Measurements from ENCODE around the gene DUSP28. TPM values are rescaled to one million over a fixed set of nuclear protein-coding genes. Genes with fewer than 3 reads are reported as not detected.

Gene DUSP28
- total and polyA plus RNA-seq, 10 of the 15 experiments (the other 5 are each of a cell fraction or from before 2014, with no cell fraction given), result 2.5 to 12.5 (median 6.4) TPM

- H3K36me3 ChIP-seq (ENCODE audit: control insufficient read depth in 2 of 2, insufficient read depth in 2 of 2, low read length in 1 of 2), result peaks cover 0 to 5% of the 10 kb centered on the region in 2 experiments; a peak in 2 of 4 replicates
- FAIRE-seq, result no peak
- no peaks in the 10 kb centered on the region for H4K20me1 ChIP-seq (ENCODE audit: control insufficient read depth, insufficient read depth)
- no peak overlapping the region for H3K9ac ChIP-seq (ENCODE audit: control insufficient read depth, insufficient read depth, low read length)
- no peak for DNase-seq (ENCODE audit: low read depth, low spot score)
- ChIA-PET CTCF (no interaction called here), RAD21 (ENCODE audit: unreplicated experiment) (no interaction called here), POLR2A (no interaction called here), SMC1A (ENCODE audit: uncharacterized antibody, unreplicated experiment) (no interaction called here)
- ATAC-seq, result no peak
- H3K27ac ChIP-seq (ENCODE audit: control insufficient read depth, insufficient read depth), result no peak overlapping the region
- no peak overlapping the region for H3K4me2 ChIP-seq (ENCODE audit: control insufficient read depth, insufficient read depth)
- TF ChIP-seq GATAD2B (conservative IDR thresholded peaks at IDR 0.05; ENCODE audit: low read depth) (no peak), RELB (IDR thresholded peaks at IDR 0.05; ENCODE audit: low read depth) (no peak), CHD1 (IDR thresholded peaks at IDR 0.05; ENCODE audit: low read depth, low read length) (no peak), PML (IDR thresholded peaks at IDR 0.05; ENCODE audit: low read length) (no peak), RB1 (IDR thresholded peaks at IDR 0.05; ENCODE audit: borderline replicate concordance) (no peak), BACH1 (IDR thresholded peaks at IDR 0.05; ENCODE audit: borderline replicate concordance) (no peak), MEF2A (IDR thresholded peaks at IDR 0.05; ENCODE audit: insufficient read depth, low read depth, low read length) (no peak), FOS (IDR thresholded peaks at IDR 0.05; ENCODE audit: borderline replicate concordance, extremely low read depth, insufficient read length) (no peak), NR2C2 (IDR thresholded peaks at IDR 0.05; ENCODE audit: borderline replicate concordance, control insufficient read depth, insufficient read length, low read depth) (no peak), YBX1 (IDR thresholded peaks at IDR 0.05) (no peak), TAF1 (IDR thresholded peaks at IDR 0.05; ENCODE audit: borderline replicate concordance, low read depth, low read length) (no peak), RUNX3 (IDR thresholded peaks at IDR 0.05; ENCODE audit: low read length) (no peak), KDM1A (IDR thresholded peaks at IDR 0.05; ENCODE audit: borderline replicate concordance) (no peak), ZZZ3 (IDR thresholded peaks at IDR 0.05; ENCODE audit: control insufficient read depth, insufficient read length, low read depth) (no peak), HDAC6 (IDR thresholded peaks at IDR 0.05; ENCODE audit: unreplicated experiment) (no peak), NR2C1 (IDR thresholded peaks at IDR 0.05) (no peak), ZNF24 (IDR thresholded peaks at IDR 0.05) (no peak), HDGF (IDR thresholded peaks at IDR 0.05) (no peak), WRNIP1 (IDR thresholded peaks at IDR 0.05; ENCODE audit: borderline replicate concordance, low read depth, low read length) (no peak)
- TF ChIP-seq, protein P1, sequence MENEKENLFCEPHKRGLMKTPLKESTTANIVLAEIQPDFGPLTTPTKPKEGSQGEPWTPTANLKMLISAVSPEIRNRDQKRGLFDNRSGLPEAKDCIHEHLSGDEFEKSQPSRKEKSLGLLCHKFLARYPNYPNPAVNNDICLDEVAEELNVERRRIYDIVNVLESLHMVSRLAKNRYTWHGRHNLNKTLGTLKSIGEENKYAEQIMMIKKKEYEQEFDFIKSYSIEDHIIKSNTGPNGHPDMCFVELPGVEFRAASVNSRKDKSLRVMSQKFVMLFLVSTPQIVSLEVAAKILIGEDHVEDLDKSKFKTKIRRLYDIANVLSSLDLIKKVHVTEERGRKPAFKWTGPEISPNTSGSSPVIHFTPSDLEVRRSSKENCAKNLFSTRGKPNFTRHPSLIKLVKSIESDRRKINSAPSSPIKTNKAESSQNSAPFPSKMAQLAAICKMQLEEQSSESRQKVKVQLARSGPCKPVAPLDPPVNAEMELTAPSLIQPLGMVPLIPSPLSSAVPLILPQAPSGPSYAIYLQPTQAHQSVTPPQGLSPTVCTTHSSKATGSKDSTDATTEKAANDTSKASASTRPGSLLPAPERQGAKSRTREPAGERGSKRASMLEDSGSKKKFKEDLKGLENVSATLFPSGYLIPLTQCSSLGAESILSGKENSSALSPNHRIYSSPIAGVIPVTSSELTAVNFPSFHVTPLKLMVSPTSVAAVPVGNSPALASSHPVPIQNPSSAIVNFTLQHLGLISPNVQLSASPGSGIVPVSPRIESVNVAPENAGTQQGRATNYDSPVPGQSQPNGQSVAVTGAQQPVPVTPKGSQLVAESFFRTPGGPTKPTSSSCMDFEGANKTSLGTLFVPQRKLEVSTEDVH (IDR thresholded peaks at IDR 0.05; ENCODE audit: low read depth, partially characterized antibody), result no peak
- no peak overlapping the region for H2AFZ ChIP-seq (ENCODE audit: control insufficient read depth, low read depth, low read length)
- BruUV-seq (replicated peaks), result no TSS peak
- H3K27me3 ChIP-seq (replicated peaks in 1 of 2; ENCODE audit: control insufficient read depth in 2 of 2, insufficient read depth in 2 of 2, low read length in 1 of 2), result no peaks in the 10 kb centered on the region
- no peaks in the 10 kb centered on the region for H3K4me1 ChIP-seq (ENCODE audit: control insufficient read depth, insufficient read depth, low read length)
- H3K4me3 ChIP-seq, result no peak overlapping the region
- no peaks in the 10 kb centered on the region for H3K79me2 ChIP-seq (ENCODE audit: control insufficient read depth, insufficient read depth, low read length)
- intact Hi-C loops (cut with micrococcal nuclease; ENCODE audit: unreplicated experiment), result no loop called here
- H3K9me3 ChIP-seq (replicated peaks; ENCODE audit: control insufficient read depth, insufficient read depth, low read length), result peaks cover 4% of the 10 kb centered on the region; the same call in 2 of the 3 replicates
- in situ Hi-C loops (cut with MboI), result no loop called here
Observed at GRCh38 chr2:240539906-240540305, 20.3 kb upstream of the DUSP28 start.
